HEK293 (cell line): ENCODE data around the gene KRIT1.

Experiments
- KLF16 ChIP-seq: fragments of 450-650 bp; formaldehyde crosslinking; IDR thresholded peaks from 2 replicates; pipeline ENCODE4 v1.5.1; 2017; ENCODE audit warnings: missing biosample characterization, missing genetic modification characterization
- KLF9 ChIP-seq: fragments of 450-650 bp; formaldehyde crosslinking; IDR thresholded peaks from 2 replicates; pipeline ENCODE4 v1.5.1; 2016; ENCODE audit warnings: missing biosample characterization, missing genetic modification characterization, low read depth
- ZSCAN30 ChIP-seq: fragments of 450-650 bp; IDR thresholded peaks from 2 replicates; pipeline ENCODE4 v1.5.1; 2018; ENCODE audit warnings: missing biosample characterization, mild to moderate bottlenecking, missing genetic modification characterization, moderate library complexity
- TF ChIP-seq, protein P1 (sequence below): fragments of 450-650 bp; formaldehyde crosslinking; IDR thresholded peaks from 2 replicates; pipeline ENCODE4 v1.5.1; 2016; ENCODE audit warnings: missing biosample characterization, missing genetic modification characterization
- TF ChIP-seq, protein P2 (sequence below): fragments of 450-650 bp; formaldehyde crosslinking; IDR thresholded peaks from 2 replicates; pipeline ENCODE4 v1.5.1; 2016; ENCODE audit warnings: missing biosample characterization, missing genetic modification characterization
- TF ChIP-seq, protein P3 (sequence below): fragments of 450-650 bp; formaldehyde crosslinking; IDR thresholded peaks from 2 replicates; pipeline ENCODE4; 2016; ENCODE audit warnings: missing biosample characterization, missing genetic modification characterization

DNA sequence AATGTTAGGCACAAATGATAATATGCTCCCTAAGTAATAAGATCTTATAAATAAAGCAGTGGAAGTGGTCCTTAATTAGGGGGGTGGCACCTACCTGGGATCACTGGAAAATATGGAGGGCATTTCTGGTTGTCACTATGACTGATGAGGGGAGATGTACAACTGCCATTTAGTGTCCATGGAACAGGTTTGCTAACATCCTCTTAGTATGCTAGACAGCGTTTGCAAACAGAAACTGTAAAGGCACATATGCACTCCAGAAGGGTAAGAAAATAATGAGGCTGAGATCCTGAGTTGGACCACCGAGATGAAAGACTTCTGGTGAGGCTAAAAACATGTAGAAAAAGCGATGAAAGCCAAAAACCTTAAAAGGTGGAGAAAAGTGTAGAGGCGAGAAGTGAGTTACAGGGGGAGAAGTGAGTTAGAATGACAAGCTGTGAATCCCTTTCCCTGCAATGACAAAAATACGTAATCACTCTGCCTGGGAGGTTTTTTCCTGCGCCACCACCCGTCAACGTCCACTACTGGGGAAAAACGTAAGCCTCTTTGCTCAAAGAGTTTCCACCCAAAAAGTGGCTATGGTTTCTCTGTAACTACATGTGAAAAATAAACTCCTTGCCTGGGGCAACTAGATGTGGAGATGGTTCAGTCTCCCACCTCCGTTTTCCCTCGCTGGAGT is 767 bp downstream of the KRIT1 start:
- TF ChIP-seq KLF9 (tag by site-specific recombination) (no peak), KLF16 (tag by site-specific recombination) (no peak), ZSCAN30 (no peak)
- TF ChIP-seq, protein P1, sequence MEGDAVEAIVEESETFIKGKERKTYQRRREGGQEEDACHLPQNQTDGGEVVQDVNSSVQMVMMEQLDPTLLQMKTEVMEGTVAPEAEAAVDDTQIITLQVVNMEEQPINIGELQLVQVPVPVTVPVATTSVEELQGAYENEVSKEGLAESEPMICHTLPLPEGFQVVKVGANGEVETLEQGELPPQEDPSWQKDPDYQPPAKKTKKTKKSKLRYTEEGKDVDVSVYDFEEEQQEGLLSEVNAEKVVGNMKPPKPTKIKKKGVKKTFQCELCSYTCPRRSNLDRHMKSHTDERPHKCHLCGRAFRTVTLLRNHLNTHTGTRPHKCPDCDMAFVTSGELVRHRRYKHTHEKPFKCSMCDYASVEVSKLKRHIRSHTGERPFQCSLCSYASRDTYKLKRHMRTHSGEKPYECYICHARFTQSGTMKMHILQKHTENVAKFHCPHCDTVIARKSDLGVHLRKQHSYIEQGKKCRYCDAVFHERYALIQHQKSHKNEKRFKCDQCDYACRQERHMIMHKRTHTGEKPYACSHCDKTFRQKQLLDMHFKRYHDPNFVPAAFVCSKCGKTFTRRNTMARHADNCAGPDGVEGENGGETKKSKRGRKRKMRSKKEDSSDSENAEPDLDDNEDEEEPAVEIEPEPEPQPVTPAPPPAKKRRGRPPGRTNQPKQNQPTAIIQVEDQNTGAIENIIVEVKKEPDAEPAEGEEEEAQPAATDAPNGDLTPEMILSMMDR (tag by site-specific recombination): no peak
- TF ChIP-seq, protein P2, sequence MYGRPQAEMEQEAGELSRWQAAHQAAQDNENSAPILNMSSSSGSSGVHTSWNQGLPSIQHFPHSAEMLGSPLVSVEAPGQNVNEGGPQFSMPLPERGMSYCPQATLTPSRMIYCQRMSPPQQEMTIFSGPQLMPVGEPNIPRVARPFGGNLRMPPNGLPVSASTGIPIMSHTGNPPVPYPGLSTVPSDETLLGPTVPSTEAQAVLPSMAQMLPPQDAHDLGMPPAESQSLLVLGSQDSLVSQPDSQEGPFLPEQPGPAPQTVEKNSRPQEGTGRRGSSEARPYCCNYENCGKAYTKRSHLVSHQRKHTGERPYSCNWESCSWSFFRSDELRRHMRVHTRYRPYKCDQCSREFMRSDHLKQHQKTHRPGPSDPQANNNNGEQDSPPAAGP: no peak
- TF ChIP-seq, protein P3, sequence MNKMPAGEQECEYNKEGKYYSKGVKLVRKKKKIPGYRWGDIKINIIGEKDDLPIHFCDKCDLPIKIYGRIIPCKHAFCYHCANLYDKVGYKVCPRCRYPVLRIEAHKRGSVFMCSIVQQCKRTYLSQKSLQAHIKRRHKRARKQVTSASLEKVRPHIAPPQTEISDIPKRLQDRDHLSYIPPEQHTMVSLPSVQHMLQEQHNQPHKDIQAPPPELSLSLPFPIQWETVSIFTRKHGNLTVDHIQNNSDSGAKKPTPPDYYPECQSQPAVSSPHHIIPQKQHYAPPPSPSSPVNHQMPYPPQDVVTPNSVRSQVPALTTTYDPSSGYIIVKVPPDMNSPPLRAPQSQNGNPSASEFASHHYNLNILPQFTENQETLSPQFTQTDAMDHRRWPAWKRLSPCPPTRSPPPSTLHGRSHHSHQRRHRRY (tag by site-specific recombination): no peak
